NCI-H1048 (cell line): Measurements from ENCODE around the gene PRKN.

Experiments
- DNase-seq: peaks from one replicate; lab custom pipeline; 2025; lab: John Stamatoyannopoulos, UW

PRKN gene

GRCh38 chr6:162050579-162050978 is 677.0 kb downstream of the PRKN start:
- DNase-seq = no peak

- no peak for DNase-seq
Measured at GRCh38 chr6:162046324-162046723, 681.2 kb downstream of the PRKN start.

- no peak for DNase-seq
Measured at GRCh38 chr6:162032620-162033019, 694.9 kb downstream of the PRKN start.

- DNase-seq = no peak
Measured at GRCh38 chr6:162029873-162030576, 697.5 kb downstream of the PRKN start.

- no peak for DNase-seq
Measured at GRCh38 chr6:162026843-162027242, 700.7 kb downstream of the PRKN start.

- DNase-seq = no peak
Measured at GRCh38 chr6:162026031-162026430, 701.5 kb downstream of the PRKN start.

- DNase-seq = no peak
Measured at GRCh38 chr6:162019349-162019748, 708.2 kb downstream of the PRKN start.

- no peak for DNase-seq
Measured at GRCh38 chr6:162017536-162017935, 710.0 kb downstream of the PRKN start.

GRCh38 chr6:162014069-162014811 is 713.3 kb downstream of the PRKN start:
- no peak for DNase-seq

- DNase-seq = no peak
Measured at GRCh38 chr6:162005372-162005771, 722.2 kb downstream of the PRKN start.

GRCh38 chr6:161996783-161997182 is 730.8 kb downstream of the PRKN start:
- DNase-seq = no peak

- DNase-seq = no peak
Measured at GRCh38 chr6:161985876-161986423, 741.6 kb downstream of the PRKN start.

GRCh38 chr6:161984713-161985112 is 742.9 kb downstream of the PRKN start:
- no peak for DNase-seq

GRCh38 chr6:161976553-161976952 is 751.0 kb downstream of the PRKN start:
- DNase-seq = no peak

- DNase-seq = no peak
Measured at GRCh38 chr6:161973064-161973463, 754.5 kb downstream of the PRKN start.

GRCh38 chr6:161971043-161971442 is 756.5 kb downstream of the PRKN start:
- no peak for DNase-seq

- no peak for DNase-seq
Measured at GRCh38 chr6:161963634-161964234, 763.8 kb downstream of the PRKN start.

- DNase-seq = no peak
Measured at GRCh38 chr6:161963181-161963580, 764.4 kb downstream of the PRKN start.

- DNase-seq = no peak
Measured at GRCh38 chr6:161961796-161962195, 765.8 kb downstream of the PRKN start.

GRCh38 chr6:161961046-161961445 is 766.5 kb downstream of the PRKN start:
- DNase-seq = no peak

- no peak for DNase-seq
Measured at GRCh38 chr6:161959072-161959471, 768.5 kb downstream of the PRKN start.

- DNase-seq = no peak
Measured at GRCh38 chr6:161956082-161956481, 771.5 kb downstream of the PRKN start.

- no peak for DNase-seq
Measured at GRCh38 chr6:161954699-161955276, 772.8 kb downstream of the PRKN start.
